SKM-1 treated with dmso at 0.1 percent for 144 hours (cell line): ENCODE results near the gene UFSP1.

ENCODE experiments used
- DNase-seq: peaks from one replicate; lab custom pipeline; 2025; ENCODE audit not compliant: unreplicated experiment; lab: John Stamatoyannopoulos, UW

The UFSP1 gene

DNA sequence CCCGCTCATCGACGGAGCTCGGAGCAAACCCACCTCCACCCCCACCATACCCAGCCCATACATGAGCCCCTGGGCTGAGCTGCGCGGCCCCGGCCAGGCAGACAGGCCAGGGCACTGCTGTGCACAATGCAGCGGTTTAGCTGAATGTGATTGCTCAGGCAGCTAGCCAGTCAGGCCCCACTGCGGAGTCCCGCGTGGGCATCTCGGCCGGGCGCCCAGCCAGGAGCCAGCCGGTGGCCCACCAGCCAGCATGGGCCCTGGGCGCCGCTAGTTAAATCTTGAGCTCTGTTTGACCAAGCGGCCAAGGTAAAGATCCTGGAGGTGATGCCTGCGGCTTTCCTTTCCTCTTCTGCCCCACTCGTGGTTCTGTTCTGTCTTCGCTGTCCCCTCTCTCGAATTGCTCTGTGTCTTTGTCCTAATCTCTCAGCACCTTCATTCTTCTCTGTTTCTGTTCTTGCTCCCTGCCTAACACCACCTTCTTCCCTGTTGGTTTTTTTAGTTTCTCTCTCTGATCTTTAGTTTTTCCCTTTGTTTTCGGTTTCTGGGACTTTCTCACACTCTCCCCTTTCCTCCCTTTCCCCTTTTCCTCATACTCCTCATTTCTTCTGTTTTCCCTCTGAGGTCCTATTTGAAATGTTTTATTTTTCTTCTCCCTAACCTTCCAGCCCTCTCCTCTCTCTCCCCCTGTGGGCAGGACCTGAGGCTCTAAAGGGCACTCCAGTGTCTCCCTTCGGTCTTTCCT is 6.6 kb downstream of the UFSP1 start:
- no peak for DNase-seq

DNA sequence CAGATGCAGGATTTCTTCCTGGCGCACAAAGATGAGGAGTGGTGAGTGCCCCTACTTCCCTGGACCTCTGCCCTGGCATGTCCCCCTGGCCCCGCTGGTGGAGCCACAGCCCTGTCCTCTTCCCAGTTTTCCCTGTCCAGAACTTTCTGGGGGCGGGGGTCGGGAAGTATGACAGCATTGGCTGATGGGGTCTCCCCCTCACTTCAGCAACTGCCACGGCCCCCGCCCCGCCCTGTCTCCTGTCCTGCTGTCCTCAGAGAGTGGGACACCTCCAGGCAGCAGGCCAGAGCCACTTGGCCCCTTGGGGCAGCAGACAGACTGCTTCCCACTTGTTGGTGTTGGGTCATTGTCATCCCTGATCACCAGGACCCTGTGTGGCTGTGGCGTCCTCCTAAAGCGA is 7.3 kb downstream of the UFSP1 start:
- DNase-seq = no peak

- DNase-seq = no peak
Measured at GRCh38 chr7:100881136-100881535, 8.4 kb downstream of the UFSP1 start.

- no peak for DNase-seq
Measured at GRCh38 chr7:100880645-100881044, 8.9 kb downstream of the UFSP1 start.

DNA sequence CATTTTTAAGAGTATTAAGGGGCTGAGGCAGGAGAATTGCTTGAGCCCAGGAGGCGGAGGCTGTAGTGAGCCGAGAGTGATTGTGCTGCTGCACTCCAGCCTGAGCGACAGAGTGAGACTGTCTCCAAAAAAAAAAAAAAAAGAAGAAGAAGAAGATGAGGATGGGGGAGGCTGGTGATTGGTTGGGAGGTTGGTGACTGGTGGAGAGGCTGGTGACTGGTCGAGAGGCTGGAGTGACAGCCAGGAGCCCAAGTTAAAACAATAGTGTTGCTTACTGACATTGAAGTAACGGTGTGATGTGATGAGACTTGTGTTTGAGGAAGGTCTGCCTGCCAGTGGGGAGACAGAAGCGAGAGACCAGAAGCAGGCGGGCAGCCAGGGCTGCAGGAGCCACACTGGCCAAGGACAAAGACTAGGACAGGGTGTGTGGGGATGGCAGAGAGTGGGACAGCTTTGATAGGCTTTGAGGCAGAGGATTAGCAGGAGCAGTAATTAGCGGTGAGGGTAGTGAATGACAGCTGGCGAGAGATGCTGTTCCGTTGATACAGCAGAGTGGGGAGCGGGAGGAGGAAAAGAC is 9.7 kb downstream of the UFSP1 start:
- DNase-seq = no peak

DNA sequence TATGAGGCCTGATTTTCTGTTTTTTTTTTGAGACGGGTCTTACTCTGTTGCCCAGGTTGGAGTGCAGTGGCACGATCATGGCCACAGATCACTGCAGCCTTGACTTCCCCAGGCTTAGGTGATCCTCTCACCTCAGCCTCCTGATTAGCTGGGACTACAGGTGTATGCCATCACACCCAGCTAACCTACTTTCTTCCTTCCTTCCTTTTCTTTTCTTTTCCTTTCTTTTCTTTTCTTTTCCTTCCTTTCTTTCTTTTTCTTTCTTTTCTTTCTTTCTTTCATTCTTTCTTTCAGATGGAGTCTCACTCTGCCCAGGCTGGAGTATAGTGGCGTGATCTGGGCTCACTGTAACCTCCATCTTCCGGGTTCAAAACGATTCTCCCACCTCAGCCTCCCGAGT is 10.8 kb downstream of the UFSP1 start:
- DNase-seq = no peak

- DNase-seq = no peak
Measured at GRCh38 chr7:100878013-100878412, 11.5 kb downstream of the UFSP1 start.

DNA sequence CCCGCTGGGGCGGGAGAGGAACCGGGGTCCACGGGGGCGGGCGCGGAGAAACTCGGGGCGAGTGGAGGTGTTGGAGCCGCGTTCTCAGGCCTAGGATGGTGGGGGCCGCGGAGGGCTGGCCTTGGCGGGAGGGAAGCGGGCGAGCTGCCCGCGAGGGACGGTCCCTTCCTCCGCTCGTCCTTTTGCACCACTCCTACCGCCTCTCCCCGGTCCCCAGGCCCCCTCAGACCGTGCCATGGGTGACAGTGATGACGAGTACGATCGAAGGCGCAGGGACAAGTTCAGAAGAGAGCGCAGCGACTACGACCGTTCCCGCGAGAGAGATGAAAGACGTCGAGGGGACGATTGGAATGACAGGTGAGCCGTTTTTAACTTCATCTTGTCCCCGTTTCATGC is 14.2 kb downstream of the UFSP1 start:
- DNase-seq = no peak

GRCh38 chr7:100874577-100875355 is 14.7 kb downstream of the UFSP1 start, which contains the start of gene SRRT:
SRRT (plus strand) TSS chr7:100875103; CDS start chr7:100875591, 488 bp downstream.
- peak; percentile 97 for DNase-seq

- DNase-seq = no peak
Measured at GRCh38 chr7:100874300-100874576, 15.3 kb downstream of the UFSP1 start.

GRCh38 chr7:100873599-100874299 is 15.8 kb downstream of the UFSP1 start:
- no peak for DNase-seq

GRCh38 chr7:100867776-100868485 is 21.6 kb downstream of the UFSP1 start:
- DNase-seq = no peak

- peak; percentile 69 for DNase-seq
Measured at GRCh38 chr7:100867040-100867775, 22.3 kb downstream of the UFSP1 start, which contains the start of gene TRIP6. TRIP6 (plus strand) TSS chr7:100867387; CDS start chr7:100867498, 111 bp downstream.

GRCh38 chr7:100866729-100867039 is 22.8 kb downstream of the UFSP1 start:
- DNase-seq = no peak

GRCh38 chr7:100865938-100866728 is 23.4 kb downstream of the UFSP1 start:
- DNase-seq = no peak

- DNase-seq = no peak
Measured at GRCh38 chr7:100865372-100865911, 24.1 kb downstream of the UFSP1 start.

- DNase-seq = no peak
Measured at GRCh38 chr7:100864263-100864845, 25.2 kb downstream of the UFSP1 start.

- DNase-seq = no peak
Measured at GRCh38 chr7:100863406-100863950, 26.0 kb downstream of the UFSP1 start.

DNA sequence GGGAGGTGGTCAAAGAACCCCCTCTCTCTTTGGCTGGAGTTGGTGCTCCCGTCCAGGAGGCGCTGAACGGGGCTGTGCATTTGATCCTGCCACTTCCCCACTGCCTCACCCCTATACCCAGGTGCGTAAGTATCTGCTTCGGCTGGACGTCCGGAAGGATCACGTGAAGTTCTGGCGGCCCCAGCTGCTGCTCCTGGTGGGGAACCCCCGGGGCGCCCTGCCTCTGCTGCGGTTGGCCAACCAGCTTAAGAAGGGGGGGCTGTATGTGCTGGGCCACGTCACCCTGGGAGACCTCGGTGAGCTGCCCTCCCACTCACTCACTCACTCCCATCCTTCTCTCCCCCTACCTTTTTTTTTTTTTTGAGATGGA is 27.9 kb downstream of the UFSP1 start:
- DNase-seq = no peak
